Stimulated activated CD8-positive, alpha-beta memory T cell treated with anti-CD3 and anti-CD28 coated beads, Interleukin-7, amount 100 ng/mL, for 24 hours (primary cell): ENCODE results near the gene TMEM255B.
"Not testable (repeated sequence)": the region's sequence is repeated elsewhere in the genome, so short reads cannot be mapped to it uniquely, and the experiment has no call there.

ENCODE experiments used
- DNase-seq: peaks from one replicate; pipeline ENCODE4 v3.0.0-alpha.2; 2020; ENCODE audit warnings: low read depth

Gene TMEM255B

GRCh38 chr13:113817860-113818691, 59.0 kb downstream of the TMEM255B start:
- no peak for DNase-seq

DNA sequence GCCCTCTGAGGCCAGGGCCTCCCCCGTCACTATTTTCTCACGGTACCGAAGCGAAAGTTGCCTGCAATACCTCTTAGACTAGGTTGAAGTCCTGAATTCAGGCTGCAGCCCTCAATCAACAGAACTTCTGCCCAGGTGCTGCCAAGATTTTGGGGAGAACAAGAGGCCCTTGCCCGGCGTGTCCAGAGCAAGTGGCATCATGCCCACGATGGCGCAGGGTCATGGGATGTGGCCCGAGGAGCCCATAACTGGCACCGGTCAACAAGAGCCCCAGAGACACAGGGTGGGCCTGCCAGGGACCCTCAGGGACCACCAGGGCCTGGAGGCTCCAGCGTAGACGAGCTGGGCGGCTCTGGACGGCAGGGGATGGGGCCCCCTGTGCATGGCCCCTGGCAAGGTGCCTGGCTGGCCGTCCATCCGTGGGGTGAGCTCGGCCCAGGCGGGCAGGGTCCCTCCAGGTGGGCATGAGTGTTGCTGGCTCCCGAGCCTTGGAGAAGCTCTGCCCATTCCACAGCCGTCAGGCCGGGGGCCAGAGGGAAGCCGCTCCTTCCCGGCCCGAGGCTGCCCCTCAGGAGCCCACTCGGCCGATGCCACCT, 59.8 kb downstream of the TMEM255B start:
- no peak for DNase-seq

- no peak for DNase-seq
These were observed 60.3 kb downstream of the TMEM255B start for GRCh38 chr13:113819341-113819730.

DNA sequence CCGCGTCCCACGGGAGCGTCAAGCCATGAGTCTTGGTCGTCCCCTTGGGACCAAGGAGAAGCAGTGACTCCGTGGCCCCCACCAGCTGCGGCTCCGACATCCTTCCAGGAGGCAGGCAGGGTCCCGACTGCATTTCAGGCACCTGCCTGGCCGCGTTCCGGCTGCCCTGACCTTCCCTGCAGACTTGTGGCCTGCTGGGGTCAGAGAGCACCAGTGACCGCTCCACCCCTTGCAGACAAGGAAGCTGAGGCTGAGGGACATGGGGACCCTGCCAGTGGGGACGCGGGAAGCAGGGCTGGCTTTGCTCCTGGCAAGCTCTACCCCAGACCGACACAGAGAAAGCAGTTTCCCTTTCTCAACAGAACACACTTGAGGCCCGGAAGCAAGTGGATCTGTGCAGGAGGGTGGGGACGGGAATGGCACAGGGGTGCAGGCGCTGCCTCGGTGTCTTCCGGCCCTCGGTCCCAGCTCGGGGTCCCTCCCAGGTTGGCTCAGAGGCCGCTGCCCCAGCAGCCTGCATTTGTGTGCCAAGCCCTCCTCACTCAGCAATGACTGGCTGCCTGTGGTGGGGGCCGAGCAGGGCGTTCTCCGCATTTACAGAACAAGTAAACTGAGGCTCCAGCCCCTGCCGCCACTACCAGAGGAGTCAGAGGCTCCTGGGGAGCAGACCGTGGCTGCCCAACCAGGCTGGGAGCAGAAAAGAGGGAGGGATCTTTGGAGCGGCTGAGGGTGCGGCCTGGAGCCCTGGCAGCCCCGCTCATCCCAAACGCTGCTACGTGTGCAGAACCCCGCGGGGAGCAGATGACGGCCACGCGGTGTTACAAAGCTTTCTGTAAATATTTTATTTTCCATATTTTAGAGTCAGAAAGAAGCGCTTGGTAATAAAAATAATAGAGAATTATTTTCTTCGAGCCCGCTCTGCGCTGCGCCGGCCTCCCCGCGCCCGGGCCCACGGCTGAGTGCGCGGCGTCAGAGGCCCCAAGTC, 61.0 kb downstream of the TMEM255B start:
- DNase-seq = no peak

DNA sequence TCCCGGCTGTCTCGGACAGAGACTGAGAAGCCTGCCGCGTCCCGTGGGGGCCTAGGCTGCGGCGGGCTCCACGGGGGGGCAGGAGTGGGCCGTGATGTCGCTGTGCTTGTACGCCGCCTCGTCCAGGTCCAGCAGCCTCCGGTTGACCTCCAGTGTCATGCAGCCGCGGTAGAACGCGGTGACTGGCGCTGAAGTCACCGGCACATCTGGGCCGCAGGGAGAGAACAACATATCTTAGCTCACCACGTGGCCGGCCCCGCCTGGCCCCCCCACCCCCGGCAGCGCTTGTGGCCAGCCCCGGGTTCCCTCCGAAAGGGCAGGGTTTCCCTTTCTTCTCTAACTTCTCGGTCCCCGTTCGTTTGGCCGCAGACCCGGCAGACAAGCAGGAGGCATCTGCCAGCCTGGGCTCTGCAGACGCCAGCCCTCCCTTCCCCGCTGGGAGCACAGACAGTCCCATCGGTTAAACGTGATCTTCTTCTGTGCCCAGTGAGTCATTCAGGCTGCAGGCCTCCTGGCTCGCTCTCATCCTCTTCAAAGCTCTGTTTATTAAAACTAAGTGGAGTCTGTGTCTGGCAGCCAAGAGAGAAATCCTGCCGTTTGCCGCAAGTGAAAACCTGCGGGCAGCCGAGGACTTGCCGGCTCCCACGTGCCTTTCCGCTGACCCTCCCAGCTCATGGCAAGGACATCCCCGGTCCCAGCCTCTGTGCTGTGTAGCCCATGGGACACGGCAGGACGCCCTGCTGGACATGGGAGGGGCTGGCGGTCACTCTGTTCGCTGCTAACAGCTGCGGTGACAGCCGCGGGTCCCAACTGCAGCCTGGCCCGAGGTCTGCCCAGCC, 62.0 kb downstream of the TMEM255B start:
- DNase-seq = no peak

DNA sequence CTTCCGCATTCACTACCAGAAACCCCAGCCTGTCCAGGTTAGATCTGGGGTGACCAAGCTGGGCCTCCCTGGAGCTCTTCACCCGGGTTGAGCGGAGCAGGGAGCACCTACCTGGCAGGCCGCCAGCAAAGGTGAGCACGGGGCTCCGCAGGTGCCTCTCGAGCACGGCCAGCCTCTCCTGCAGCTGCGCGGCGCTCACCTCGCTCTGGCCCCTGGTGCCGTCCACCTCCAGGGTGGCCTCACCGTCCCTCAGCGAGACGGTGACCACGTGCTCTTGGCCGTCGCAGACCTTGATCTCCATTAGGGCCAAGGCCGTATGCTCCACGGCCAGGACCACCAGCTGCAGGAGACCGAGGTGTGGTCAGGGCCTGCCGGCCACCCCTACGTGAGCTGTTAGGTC, 62.8 kb downstream of the TMEM255B start:
- DNase-seq = no peak

GRCh38 chr13:113822266-113822665, 63.2 kb downstream of the TMEM255B start:
- DNase-seq = no peak

DNA sequence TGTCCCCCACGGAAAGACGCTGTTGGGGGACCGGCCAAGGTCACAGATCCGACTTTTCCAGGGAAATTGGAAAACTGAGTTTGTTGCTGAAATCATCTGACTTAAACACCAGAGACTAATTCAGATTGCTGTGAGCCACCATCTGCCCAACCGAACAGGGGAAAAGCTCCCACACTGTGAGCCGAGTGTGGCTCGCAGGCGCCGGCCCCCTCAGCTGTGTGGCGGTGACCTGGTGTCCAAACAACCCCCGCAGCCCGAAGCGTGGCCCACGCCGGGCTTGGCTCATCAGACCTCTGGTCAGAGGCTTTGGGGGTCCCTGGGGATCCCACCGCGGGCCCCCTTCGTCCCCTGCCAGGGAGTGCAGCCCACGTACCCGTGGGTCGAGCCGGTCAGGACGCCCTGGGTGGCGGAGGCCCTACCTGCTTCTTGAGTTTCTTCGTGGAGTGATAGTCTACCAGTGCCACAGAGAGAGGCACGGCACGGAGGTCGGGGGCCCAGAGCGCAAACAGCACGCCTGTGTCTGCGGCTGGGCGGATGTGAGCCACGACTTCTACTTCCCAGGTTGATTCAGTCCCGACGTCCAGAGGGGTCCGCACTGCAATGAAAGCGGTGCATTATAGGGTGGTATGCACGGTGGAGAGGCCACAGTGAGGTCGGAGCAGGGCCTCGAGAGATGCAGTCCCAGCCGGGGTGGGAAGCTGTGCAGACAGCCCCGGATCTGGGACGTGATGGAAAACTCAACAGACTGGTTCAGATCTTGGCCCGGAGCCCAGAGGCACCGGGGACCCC, 64.1 kb downstream of the TMEM255B start:
- DNase-seq = no peak

- no peak for DNase-seq
These were observed 64.7 kb downstream of the TMEM255B start for GRCh38 chr13:113823771-113824170.

DNA sequence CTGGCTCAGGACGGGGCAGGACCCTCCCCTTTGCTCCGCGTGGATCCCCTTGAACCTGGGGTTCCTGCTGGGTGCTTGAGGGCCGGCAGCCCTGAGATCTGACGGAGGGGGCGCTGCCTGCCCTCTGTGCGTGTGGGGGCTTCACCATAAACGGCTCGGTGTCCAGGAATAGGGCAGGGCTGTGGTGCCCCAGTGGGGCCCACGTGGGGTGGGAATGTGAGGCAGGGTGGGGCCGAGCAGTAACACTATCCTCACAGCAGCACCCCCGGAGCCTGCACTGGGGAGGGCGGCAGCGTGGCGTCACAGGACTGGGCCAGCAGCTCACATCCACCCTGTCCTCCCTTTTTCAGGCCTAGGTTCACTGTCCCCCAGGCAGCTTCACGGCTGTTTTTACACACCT, 66.8 kb downstream of the TMEM255B start:
- DNase-seq = no peak

DNA sequence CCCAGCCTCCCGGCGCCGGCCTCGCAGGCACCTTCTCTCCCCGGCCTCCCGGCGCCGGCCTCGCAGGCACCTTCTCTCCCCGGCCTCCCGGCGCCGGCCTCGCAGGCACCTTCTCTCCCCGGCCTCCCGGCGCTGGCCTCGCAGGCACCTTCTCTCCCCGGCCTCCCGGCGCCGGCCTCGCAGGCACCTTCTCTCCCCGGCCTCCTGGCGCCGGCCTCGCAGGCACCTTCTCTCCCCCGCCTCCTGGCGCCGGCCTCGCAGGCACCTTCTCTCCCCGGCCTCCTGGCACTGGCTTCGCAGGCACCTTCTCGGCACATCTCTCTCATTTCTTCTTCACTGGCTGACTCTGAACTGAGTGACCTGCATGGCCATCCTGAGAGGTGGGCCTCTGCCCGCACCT, 67.4 kb downstream of the TMEM255B start:
- DNase-seq = not testable (repeated sequence)

GRCh38 chr13:113827021-113827420, 68.0 kb downstream of the TMEM255B start:
- DNase-seq = no peak

DNA sequence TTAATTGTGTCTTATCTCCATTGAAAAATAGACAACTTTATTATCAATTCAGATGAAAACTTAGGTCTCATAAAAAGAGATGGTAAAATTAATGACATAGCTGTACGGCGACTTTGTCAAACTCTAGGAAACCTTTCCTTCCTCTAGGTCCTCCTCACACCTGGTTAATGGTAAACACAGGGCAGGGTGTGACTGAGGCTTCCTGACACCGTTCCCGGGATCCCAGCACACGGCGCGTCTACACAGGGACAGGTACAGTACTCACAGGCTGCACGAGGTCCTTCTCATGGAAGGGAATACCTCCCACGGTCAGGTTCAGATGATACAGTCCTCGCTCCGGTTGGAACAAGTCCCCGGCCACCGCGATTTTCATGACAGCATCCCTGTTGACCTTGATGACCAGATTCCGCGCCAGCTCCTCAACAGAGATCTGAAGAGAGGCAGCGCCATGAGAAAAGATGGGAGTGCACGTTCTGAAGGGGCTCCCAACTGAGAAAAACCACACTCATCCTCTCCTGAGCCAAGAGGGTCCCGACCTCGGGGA, 69.3 kb downstream of the TMEM255B start:
- no peak for DNase-seq

DNA sequence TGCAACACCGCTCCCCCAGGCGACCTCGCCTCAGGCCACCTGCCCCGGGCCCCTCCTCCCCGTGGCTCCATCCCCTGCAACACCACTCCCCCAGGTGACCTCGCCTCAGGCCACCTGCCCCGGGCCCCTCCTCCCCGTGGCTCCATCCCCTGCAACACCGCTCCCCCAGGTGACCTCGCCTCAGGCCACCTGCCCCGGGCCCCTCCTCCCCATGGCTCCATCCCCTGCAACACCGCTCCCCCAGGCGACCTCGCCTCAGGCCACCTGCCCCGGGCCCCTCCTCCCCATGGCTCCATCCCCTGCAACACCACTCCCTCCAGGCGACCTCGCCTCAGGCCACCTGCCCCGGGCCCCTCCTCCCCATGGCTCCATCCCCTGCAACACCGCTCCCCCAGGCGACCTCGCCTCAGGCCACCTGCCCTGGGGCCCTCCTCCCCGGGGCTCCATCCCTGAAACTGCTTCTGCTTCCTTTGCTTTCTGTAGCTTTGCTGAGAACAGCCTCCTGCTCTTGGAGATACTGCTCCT, 71.5 kb downstream of the TMEM255B start:
- DNase-seq = not testable (repeated sequence)

- DNase-seq = no peak
These were observed 72.0 kb downstream of the TMEM255B start for GRCh38 chr13:113831061-113831460.

DNA sequence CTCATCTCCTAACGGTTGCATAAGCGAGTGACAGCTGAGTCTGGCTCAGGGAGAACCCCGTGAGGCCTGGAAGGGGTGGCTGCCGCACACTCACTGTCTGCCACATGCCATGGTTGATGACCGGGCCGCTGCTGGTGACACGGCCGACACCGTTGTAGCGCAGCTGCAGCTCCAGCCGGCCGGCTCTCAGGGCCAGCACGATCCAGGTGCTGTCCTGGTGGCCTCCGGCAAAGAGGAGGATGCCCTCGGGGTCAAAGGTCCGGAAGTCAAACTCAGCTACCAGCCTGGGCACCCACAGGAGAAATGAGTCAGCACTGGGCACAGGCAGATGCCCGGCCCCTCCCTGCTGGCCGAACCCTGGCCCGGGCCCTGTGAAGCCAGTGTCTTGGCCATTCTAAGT, 73.2 kb downstream of the TMEM255B start:
- DNase-seq = no peak

DNA sequence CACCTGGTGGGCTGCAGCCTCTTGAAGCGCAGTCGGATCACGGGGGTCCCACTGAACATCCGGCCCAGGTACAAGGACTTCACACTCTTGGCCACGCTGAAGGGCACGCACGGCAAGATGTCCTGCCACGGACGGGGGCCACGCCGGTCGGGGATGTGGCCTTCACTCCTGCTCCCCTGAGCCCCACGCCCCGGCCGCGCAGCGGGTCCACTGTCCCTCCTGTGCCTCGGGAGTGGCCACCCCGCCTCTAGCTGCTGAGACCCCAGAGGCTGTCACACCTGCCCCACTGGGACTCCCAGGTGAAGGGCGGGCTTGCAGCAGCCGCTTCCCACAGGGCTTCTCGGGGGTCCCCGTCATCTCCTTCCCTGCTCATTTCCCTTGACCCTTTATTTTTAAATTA, 73.6 kb downstream of the TMEM255B start:
- no peak for DNase-seq

DNA sequence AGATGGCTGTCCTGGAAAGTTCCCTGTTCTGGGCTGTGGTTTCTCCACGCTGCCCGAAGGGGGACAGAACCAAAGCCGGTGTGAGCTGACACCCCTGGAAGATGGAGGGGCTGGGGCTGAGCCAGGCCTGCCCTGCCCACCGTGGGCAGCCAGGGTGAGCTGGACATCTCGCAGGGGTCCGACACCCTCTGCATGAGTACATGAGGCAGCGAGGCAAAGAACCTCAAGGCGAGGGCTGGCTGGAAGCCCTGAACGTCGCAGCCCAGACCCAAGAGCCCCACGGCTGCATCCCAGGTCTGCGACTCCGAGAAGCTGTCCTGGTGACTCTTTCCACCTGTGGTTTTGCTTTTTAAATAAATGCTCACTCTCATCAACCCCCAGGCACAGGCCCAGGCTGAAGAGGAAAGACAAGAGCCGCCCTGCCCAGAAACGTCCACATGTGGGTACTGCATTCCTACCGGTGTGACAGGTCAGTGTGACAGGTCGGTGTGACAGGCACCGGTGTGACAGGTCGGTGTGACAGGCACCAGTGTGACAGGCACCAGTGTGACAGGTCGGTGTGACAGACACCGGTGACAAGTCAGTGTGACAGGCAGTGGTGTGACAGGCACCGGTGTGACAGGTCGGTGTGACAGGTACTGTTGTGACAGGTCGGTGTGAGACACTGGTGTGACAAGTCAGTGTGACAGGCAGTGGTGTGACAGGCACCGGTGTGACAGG, 74.2 kb downstream of the TMEM255B start:
- no peak for DNase-seq

DNA sequence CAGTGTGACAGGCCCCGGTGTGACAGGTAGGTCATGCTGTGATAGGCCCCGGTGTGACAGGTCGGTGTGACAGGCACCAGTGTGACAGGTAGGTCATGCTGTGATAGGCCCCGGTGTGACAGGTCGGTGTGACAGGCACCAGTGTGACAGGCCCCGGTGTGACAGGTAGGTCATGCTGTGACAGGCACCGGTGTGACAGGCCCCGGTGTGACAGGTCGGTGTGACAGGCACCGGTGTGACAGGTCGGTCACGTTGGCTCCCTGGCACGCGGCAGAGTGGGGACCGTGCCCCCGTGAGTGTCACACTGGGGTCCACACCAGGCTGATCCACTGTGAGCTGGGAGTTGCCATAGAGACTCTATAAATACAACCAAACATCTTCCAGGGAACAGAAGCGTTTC, 75.0 kb downstream of the TMEM255B start:
- not testable (repeated sequence) for DNase-seq
